Stimulated activated CD4-positive, alpha-beta T cell treated with anti-CD3 and anti-CD28 coated beads, Interleukin-2, amount 100 ng/mL, for 24 hours (primary cell): ENCODE measurements around the gene TMTC4.
"Not testable (repeated sequence)": the region's sequence is repeated elsewhere in the genome, so short reads cannot be mapped to it uniquely, and the experiment has no call there.

Experiments used
- DNase-seq, 2 donors: peaks; one replicate each; pipeline ENCODE4 v3.0.0-alpha.2; 2020

The TMTC4 gene

GRCh38 chr13:100674572-100674871 lies at the start of gene TMTC4:
Gene TMTC4, minus strand, starts transcription at chr13:100674795. Its CDS starts 4,433 bp downstream, at chr13:100670362.
- no peak for DNase-seq

DNA sequence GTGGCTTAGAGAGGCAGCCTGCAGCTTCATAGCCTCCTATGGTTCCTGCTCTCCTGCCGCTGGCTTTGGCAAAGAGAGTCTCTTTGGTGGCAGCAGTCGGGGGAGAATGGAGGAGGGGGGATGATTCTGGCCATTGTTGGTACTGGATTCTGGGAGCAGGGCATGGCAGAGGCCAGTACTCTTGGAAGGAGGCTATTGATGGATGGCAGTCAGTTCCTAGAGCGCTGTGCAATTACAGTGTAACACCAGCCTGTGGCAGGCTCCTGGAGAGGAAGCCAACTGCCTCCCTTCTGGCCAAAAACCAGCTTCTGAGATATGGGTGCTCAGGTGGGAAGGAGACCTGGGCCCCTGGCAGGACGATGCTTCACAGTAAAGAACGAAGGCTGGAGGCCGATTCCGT lies 47.9 kb upstream of the TMTC4 start:
- no peak for DNase-seq

GRCh38 chr13:100721885-100722512 lies 47.4 kb upstream of the TMTC4 start:
- peak; percentile 63 to 68 for DNase-seq

- no peak for DNase-seq
These were observed 41.0 kb upstream of the TMTC4 start for GRCh38 chr13:100715604-100716003.

- no peak for DNase-seq
These were observed 39.9 kb upstream of the TMTC4 start for GRCh38 chr13:100714478-100714877.

GRCh38 chr13:100710176-100710575 lies 35.6 kb upstream of the TMTC4 start:
- DNase-seq = no peak

DNA sequence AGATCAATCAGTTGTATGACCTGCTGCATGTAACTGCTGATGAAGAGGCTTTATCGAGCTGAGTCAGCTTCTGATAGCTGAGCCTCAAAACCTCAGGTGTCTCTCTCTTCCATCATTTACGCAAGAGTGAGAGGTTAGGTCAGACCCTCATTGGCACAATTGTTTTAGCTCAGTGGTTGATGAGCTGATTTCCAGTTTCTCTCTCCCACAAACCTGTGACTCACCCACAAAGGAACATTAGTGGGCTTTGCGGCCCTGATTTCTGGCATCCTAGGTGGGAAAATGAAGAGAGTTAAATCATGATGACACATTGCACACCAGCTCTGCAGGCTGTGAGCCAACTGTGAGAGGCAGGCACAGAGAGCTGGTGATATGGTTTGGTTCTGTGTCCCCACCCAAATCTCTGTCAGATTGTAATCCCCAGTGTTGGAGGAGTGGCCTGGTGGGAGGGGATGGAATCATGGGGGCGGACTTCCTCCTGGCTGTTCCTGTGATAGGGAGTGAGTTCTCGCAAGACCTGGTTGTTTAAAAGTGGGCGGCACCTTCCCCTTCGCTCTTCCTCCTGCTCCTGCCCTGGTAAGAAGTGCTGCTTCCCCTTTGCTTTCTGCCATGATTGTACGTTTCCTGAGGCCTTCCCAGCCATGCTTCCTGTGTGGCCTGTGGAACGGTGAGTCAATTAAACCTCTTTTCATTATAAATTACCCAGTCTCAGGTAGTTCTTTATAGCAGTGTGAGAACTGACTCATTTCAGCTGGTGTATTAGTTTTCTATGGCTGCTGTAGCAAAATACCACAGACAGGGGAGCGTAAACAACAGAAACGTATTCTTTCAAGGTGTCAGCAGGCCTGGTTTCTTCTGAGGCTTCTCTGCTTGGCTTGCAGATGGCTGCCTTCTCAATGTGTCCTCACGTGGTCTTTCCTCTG lies 33.5 kb upstream of the TMTC4 start:
- DNase-seq = peak in 1 of 2 donors; percentile 6

GRCh38 chr13:100698331-100698730 lies 23.7 kb upstream of the TMTC4 start:
- DNase-seq = not testable (repeated sequence)

- DNase-seq = no peak
These were observed 20.8 kb upstream of the TMTC4 start for GRCh38 chr13:100695509-100695773.

GRCh38 chr13:100694722-100695508 lies 20.3 kb upstream of the TMTC4 start:
- DNase-seq = peak in 1 of 2 donors; percentile 15

GRCh38 chr13:100689191-100689590 lies 14.6 kb upstream of the TMTC4 start:
- no peak for DNase-seq

DNA sequence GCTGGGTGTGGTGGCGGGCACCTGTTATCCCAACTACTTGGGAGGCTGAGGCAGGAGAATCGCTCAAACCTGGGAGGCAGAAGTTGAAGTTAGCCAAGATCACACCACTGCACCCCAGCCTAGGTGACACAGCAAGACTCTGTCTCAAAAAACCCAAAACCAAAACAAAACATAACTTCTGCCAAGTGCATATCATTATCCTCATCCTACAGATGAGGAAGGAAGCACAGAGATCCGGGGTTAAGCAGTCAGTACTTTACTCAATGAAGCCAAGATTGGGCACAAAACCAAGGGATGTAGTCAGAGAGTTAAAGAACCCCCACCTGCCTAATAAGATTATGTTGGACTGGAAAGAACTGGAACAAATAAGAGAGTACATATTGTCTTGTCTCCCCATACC lies 5.5 kb upstream of the TMTC4 start:
- DNase-seq = no peak

DNA sequence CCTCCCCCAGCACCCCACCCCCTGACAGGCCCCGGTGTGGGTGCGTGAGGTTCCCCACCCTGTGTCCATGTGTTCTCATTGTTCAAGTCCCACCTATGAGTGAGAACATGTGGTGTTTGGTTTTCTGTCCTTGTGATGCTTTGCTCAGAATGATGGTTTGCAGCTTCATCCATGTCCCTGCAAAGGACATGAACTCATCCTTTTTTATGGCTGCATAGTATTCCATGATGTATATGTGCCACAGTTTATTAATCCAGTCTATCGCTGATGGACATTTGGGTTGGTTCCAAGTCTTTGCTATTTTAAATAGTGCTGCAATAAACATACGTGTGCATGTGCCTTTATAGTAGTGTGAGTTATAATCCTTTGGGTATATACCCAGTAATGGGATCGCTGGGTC lies 2.5 kb upstream of the TMTC4 start:
- DNase-seq = not testable (repeated sequence)

- DNase-seq = peak in 1 of 2 donors; percentile 21
These were observed 1.1 kb upstream of the TMTC4 start for GRCh38 chr13:100675661-100676129.

DNA sequence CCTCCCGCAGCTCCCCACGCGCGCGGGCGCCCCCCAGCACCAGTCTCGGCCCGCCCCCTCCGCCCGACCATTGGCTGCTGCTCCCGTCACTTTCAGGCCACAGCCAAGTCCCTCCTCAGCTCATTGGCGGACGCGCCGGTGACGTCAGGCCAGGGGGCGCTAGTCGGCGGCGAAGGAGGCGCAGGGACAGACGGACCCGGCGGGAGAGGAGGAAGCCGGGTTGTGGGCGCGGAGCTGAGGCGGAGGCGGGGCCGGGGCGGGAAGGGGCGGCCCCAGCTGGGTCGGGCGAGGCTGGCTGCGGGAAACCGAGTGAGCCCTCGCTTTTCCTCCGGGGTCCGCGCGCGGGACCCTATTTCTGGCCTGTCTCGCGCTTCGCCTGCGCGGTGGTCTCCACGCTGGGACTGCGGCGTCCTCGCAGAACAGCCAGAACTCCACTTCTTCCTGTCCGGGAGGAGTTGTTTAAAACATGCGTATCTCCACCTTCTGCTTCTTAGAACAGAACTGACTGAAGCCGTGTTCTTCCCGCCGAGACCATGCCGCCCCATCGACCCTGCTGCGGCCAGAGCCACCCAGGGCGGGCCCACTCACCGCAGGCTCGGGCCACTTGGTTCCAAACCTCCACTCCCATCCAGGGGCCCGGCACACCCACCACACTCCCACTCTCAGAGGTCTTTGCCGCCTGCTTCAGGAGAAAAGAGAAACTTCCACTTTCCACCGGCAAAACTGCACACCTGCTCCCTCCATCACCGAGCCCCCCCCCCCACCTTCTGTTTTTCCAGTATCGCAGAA lies 471 bp upstream of the TMTC4 start:
- peak; percentile 100 for DNase-seq

DNA sequence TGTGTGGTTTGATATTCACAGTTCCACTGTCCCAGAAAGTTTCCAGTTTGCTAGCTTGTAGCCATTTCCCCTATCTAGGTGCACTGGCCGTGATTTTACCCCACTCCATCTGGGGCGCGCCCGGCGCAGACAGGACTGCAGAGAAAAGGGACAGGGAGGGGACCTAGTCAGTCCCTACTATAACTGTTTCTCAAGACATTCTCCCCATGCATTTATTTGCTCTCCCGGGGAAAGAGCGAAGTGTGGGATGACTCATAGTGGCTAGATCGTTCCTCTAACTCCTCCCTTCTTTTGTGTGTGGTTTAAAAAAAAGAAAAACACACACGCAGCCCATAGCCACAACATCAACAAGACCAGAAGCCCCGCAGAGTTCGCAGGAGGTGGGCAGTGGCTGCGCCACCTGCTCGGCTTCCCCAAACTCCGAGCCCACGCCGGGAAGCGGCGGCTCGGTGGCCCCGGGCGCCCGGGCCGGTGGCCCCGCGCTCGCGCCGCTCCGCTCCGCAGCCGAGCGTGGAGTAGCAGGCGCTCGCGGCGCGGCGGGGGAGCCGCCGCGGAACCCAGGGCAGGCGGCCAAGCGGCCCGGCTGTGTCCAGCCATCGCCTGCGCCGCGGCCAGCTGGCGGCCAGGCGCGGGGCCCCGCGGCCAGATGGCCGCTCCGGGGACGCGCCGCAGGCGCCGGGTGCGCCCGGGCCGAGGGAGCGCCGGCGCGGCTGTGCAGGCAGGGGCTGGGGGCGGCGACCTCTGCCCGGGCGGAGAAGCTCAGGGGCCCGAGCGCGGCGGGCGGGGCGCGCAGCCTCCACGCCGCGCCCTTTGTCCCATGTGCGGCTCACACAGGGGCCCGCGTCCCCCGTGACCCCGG lies 653 bp downstream of the TMTC4 start:
- peak; percentile 37 to 43 for DNase-seq

- DNase-seq = no peak
These were observed 1.3 kb downstream of the TMTC4 start for GRCh38 chr13:100673376-100673712.

GRCh38 chr13:100671389-100672182 lies 3.0 kb downstream of the TMTC4 start:
- DNase-seq = no peak

GRCh38 chr13:100668408-100668807 lies 6.2 kb downstream of the TMTC4 start:
- DNase-seq = no peak

DNA sequence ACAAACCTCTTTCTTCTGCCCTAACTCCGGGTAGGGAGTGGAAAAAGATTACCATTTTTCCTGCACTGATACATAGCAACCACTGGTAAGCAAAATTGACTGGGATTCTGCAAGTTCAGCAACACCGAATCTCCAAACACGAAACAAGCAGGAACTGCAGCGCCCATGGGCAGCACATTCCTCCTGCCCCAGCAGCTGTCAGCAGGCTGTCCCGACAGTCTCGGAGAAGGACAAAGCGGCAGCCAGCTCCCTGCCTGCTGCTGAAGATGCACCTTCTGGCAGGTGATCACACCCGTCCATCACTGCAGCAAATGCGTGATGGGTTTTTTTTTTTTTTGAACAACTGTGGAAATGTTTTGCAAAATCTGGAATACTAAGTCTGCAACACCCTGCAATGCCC lies 6.7 kb downstream of the TMTC4 start:
- DNase-seq = no peak

DNA sequence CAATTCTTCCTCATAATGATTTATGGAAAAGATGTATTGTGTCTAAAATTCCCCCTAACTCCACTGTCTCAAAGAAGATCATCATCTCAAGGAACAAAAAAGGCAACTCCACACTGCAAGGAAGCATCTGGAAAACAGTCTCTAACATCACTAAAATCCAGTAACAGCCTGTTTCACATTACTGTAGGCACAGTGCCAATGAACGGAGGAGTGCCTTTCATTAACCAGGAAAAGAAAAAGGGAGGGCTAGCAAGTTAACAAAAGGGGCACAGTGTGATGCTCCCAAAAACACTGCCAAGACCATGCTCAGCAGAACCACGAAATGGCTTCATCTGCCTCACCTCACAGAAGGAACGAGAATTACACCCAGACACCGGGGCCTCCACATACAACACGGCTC lies 8.5 kb downstream of the TMTC4 start:
- no peak for DNase-seq
